Measurements from ENCODE around the gene PIGH.
"Not testable (repeated sequence)": the region's sequence is repeated elsewhere in the genome, so short reads cannot be mapped to it uniquely, and the experiment has no call there.

Gene PIGH

DNA sequence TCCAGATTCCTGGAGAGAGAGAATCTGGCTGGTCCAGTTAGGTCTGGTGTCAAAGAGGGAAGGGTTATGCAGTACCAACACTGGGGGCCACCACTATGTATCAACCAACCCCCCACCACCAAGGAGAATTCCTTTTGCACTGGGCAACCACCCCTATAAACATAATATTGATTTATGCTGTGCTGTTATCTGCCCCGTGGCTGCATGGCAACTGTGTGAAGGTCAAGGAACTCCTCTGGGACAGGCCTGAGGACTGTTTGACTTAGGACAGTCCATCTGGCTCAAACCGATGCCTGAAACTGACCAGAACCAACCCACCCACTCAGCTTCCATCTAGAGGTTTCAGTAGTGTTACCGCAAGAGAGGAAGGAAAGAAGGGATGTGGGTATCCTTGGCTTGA is 46.5 kb downstream of the PIGH start:
- DNase-seq (ENCODE audit: low read depth in 2 of 3, low spot score in 2 of 3): no peak

DNA sequence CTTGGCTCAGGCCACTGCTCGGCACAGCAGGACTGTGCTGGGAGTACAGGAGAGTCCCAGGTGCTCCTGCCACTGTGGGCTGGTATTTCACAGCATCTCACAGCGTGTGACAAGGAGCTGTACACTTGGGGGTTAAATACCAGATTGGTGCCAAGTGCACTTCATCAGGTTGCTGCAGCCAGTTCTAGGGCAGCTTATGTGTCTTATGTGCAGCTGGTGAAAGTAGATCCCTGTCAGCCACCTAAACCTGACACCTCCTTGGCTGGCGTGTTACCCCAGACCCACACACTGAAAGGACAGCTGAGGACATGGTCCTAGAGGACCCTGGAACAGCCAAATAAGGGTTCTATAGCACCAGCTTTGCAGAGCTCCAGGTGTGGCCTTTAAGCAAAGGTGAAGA is 48.1 kb downstream of the PIGH start:
- no peak for DNase-seq (ENCODE audit: low read depth in 2 of 3, low spot score in 2 of 3)

- DNase-seq (ENCODE audit: low read depth in 2 of 3, low spot score in 2 of 3): no peak
Observed at GRCh38 chr14:67551123-67551522, 48.9 kb downstream of the PIGH start.

- DNase-seq (ENCODE audit: low read depth in 2 of 3, low spot score in 2 of 3): no peak
Observed at GRCh38 chr14:67549734-67550133, 50.3 kb downstream of the PIGH start.

DNA sequence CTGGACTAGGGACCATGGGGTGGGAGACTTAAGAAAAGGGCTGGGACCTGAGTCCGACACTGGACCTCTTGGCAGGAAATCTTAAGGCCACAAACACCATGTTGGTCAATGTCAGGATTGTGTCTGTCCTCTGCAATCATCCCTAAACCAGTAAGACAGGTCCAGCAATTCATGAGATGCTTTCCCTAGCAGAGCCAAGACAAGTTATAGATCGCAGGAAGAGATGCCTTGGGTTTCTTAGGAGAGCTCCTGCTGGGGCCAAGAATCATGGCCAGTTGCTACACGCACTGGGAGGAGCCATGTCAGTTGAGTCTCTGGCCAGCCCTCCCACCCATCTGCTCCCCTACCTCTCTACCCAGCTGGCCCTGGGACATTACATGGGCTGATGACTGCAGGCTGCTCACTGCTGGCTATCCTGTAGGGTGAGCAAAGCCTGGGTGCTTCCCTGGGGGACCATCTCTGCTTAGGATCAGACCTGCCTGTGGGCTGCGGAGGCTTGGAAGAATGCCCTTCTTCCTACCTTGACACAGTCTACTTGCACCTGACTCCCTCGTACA is 52.8 kb downstream of the PIGH start:
- no peak for DNase-seq (ENCODE audit: low read depth in 2 of 3, low spot score in 2 of 3)

GRCh38 chr14:67544590-67544989 is 55.5 kb downstream of the PIGH start:
- DNase-seq (ENCODE audit: low read depth in 2 of 3, low spot score in 2 of 3): no peak

- not testable (repeated sequence) for DNase-seq (ENCODE audit: low read depth in 2 of 3, low spot score in 2 of 3)
Observed at GRCh38 chr14:67542620-67543019, 57.4 kb downstream of the PIGH start.

DNA sequence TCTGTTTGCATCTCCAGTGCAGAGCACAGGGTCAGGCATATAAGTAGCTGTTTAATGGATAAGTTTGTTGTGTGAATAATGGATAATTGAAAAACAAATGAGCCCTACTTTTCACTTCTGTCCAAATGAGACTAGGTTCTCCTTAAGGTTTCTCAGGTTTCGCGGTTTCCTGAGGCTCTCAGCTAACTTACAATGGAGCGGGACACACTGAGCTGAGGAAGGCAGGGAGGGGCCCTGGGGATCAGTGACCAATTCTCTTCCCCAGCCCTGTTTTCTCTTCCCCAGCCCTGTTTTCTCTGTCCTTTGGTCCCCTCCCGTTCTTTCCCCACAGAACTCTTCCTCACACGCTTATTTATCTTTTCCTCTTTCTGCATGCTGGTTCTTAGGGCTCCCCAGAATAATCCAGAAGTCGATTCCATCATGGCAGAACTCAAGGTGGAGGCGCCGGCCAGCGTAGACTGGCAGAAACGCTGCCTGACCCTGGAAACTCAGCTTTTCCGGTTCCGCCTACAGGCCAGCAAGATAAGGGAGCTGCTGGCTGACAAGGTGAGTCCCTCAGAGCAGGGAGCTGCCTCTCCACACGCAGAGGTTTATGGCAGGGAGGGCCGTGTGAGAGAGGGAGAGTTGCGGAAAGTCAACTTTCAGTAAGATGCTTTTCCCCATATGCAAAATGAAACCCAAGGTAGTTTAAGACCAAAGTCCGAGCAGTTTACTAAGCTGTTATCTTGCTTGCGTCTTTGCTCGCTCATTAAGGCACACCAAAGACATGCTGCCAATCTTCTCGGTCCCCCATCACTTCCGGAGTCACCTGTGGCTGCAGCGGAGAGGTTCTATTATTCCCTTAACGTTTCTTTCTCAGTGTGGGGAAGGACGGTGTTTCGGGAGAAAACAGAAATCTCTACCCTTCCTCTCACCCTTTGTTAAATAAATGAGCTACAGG is 58.4 kb downstream of the PIGH start:
- DNase-seq (ENCODE audit: low read depth in 2 of 3, low spot score in 2 of 3): no peak
